Measurements from ENCODE around the gene PNMA8A. TPM values are rescaled to one million over a fixed set of nuclear protein-coding genes. Genes with fewer than 3 reads are reported as not detected.

The PNMA8A gene
- polyA plus RNA-seq, 1 donor (not counting 4 experiments of a cell fraction or from before 2014, with no cell fraction given): 0.24 TPM

- Histone ChIP-seq H3K36me3 (ENCODE audit: control insufficient read depth in 2 of 2, extremely low read depth in 1 of 2, insufficient read depth in 2 of 2, low read length in 2 of 2) (no peaks in the 10 kb centered on the region), H2AFZ (ENCODE audit: control insufficient read depth, low read length) (peak overlapping the region; percentile 37), H3K27ac (ENCODE audit: control insufficient read depth, insufficient read depth, low read length) (no peak overlapping the region), H3K9me1 (ENCODE audit: control insufficient read depth, extremely low read depth, insufficient read depth, low read length) (no peaks in the 10 kb centered on the region), H3K4me2 (ENCODE audit: control insufficient read depth, extremely low read depth, insufficient read depth, low read depth, low read length) (peak overlapping the region; percentile 16), H3K9me3 (ENCODE audit: control insufficient read depth, low read depth, low read length) (no peaks in the 10 kb centered on the region), H3K79me2 (ENCODE audit: control insufficient read depth, insufficient read depth, low read length) (no peaks in the 10 kb centered on the region), H3K27me3 (ENCODE audit: control insufficient read depth, extremely low read depth, insufficient read depth, low read length) (peaks cover 40% of the 10 kb centered on the region), H3K4me1 (ENCODE audit: control insufficient read depth, extremely low read depth, insufficient read depth, low read length) (peaks cover 4% of the 10 kb centered on the region), H4K20me1 (ENCODE audit: control insufficient read depth, extremely low read depth, insufficient read depth, low read length) (no peaks in the 10 kb centered on the region), H3K4me3 (ENCODE audit: control insufficient read depth in 2 of 3, extremely low read depth in 1 of 3, insufficient read depth in 2 of 3, low read depth in 1 of 3, low read length in 3 of 3) (no peak overlapping the region), H3K9ac (ENCODE audit: control insufficient read depth, extremely low read depth, insufficient read depth, low read length) (peak overlapping the region; percentile 37)
- dilution Hi-C loops (cut with MboI; ENCODE audit: extremely low pct_ligation_motif_present, low sequenced_read_pairs): no loop called here
- FAIRE-seq (no peak), DNase-seq (ENCODE audit: low read depth, low spot score) (no peak)
- TF ChIP-seq CTCF (optimal IDR thresholded peaks at IDR 0.05 in 1 of 3, IDR thresholded peaks at IDR 0.05 in 1 of 3, conservative IDR thresholded peaks at IDR 0.05 in 1 of 3; ENCODE audit: extremely low read depth in 1 of 3, insufficient read depth in 2 of 3, low read length in 3 of 3) (no peak), EZH2 (IDR thresholded peaks at IDR 0.05; ENCODE audit: low read length) (no peak)
Measured at GRCh38 chr19:46492841-46493235, 21.5 kb upstream of the PNMA8A start.

DNA sequence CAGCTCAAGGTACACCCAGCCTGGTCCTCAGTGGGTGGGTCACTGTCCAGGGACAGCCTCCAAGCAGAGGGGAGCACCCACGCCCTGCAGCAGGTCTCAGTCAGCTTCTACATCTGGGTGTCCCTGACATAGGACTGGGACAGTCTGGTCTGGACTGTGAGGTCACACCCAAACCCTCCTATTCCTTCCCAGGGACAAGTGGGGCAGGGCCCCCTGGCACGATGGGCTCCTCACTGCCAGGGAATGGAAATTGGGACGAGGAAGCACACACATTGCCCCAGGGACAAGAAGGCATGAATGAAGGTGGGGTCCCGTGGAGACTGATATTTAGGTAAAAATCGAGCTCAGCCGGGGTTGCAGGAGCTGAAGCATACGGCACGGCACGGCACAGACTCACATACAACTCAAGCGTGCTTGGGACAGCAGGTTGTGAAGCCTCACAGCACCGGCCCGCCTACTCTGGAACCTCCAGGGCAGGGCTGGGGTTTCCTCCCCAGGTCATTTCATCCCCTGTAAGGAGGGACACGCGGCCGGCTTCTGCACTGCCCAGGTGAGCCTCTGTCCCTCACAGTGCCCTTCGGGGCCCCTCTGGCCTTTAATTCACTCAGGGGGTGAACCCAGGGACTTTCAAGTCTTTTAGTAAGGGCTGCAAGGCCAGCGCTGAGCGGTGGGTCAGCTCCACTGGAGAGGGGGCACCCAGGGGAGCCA is 20.8 kb upstream of the PNMA8A start:
- no peaks in the 10 kb centered on the region for H4K20me1 ChIP-seq (ENCODE audit: control insufficient read depth, extremely low read depth, insufficient read depth, low read length)

More for the DNA sequence above, 20.8 kb upstream of the PNMA8A start:
- Histone ChIP-seq H3K9ac (ENCODE audit: control insufficient read depth, extremely low read depth, insufficient read depth, low read length) (no peak overlapping the region), H2AFZ (ENCODE audit: control insufficient read depth, low read length) (no peak overlapping the region), H3K9me3 (ENCODE audit: control insufficient read depth, low read depth, low read length) (no peaks in the 10 kb centered on the region), H3K36me3 (ENCODE audit: control insufficient read depth in 2 of 2, extremely low read depth in 1 of 2, insufficient read depth in 2 of 2, low read length in 2 of 2) (no peaks in the 10 kb centered on the region), H3K9me1 (ENCODE audit: control insufficient read depth, extremely low read depth, insufficient read depth, low read length) (no peaks in the 10 kb centered on the region), H3K4me1 (ENCODE audit: control insufficient read depth, extremely low read depth, insufficient read depth, low read length) (peaks cover 6% of the 10 kb centered on the region), H3K4me3 (ENCODE audit: control insufficient read depth in 2 of 3, extremely low read depth in 1 of 3, insufficient read depth in 2 of 3, low read depth in 1 of 3, low read length in 3 of 3) (no peak overlapping the region), H3K27ac (ENCODE audit: control insufficient read depth, insufficient read depth, low read length) (no peak overlapping the region), H3K79me2 (ENCODE audit: control insufficient read depth, insufficient read depth, low read length) (no peaks in the 10 kb centered on the region), H3K27me3 (ENCODE audit: control insufficient read depth, extremely low read depth, insufficient read depth, low read length) (peaks cover 40% of the 10 kb centered on the region), H3K4me2 (ENCODE audit: control insufficient read depth, extremely low read depth, insufficient read depth, low read depth, low read length) (no peak overlapping the region)
- TF ChIP-seq CTCF (optimal IDR thresholded peaks at IDR 0.05 in 1 of 3, IDR thresholded peaks at IDR 0.05 in 1 of 3, conservative IDR thresholded peaks at IDR 0.05 in 1 of 3; ENCODE audit: extremely low read depth in 1 of 3, insufficient read depth in 2 of 3, low read length in 3 of 3): no peak
- no peak for TF ChIP-seq EZH2 (IDR thresholded peaks at IDR 0.05; ENCODE audit: low read length)
- no peak for FAIRE-seq
- dilution Hi-C loops (cut with MboI; ENCODE audit: extremely low pct_ligation_motif_present, low sequenced_read_pairs): no loop called here
- DNase-seq (ENCODE audit: low read depth, low spot score): no peak

Measured in keratinocyte (primary cell).